ENCODE data around the gene KCND3.

Gene KCND3

DNA sequence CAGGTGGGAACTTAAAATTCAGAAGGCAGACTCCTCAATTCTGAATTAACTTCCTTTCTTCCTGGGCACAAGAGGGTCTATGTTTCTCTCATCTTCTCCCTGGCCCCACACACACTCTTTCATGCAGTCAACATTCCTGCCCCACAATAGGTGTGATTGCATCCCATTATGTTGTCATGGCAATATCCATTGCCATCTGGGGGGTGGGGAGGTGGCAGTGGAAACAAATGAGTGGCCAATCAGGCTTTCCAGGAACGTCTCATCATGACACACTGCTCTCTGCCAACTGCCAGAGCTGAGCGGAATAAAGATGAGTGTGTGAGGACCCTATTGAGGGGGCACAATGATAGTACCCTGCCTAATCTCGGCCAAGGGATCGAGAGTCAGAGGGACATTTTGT lies 80.4 kb downstream of the KCND3 start:
- no peak for DNase-seq

DNA sequence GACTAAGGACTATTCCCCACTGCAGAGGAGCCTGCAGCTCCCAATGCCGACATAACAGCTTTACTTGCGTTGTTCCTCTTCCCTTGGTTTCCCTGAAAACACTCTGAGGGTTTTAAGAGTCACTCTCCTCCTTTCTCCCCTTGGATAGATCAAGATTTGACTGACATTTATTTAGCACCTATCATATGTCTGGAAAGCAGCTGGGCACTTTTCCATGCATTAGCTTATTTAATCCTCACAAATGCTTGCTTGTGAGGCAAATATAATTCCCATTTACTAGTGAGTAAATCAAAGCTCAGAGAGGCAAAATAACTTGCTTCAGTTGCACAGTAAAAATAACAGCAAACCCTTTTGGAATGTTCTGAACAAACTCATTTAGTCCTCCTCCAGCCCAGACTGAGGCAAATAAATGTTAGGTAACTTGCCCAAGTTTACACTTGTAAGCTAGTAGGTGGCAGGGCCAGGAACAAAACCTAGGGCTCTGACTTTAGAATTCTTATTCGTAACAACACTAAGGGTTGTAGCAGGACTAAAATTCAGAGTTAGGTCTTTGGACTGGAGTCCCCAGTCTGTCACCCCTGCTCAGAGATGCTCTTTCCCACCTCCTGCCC lies 81.4 kb downstream of the KCND3 start:
- DNase-seq = no peak

DNA sequence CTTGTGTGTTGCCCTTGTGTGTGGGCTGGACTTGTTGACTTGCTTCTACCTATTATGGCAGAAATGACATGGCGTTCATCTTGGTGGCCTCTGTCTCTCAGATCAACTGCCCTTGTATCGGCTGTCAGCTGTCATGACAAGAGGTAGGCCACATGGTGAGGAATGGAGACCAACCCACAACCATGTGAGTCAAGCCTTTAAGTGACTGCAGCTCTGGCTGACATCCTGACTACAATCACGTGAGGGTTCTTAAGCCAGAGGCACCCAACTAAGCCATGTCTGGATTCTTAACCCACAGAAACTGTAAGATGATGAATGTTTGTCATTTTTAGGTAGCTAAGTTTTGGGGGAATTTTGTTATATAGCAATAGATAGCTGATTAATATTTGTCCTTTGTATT lies 82.1 kb downstream of the KCND3 start:
- no peak for DNase-seq

GRCh38 chr1:111906816-111907215 lies 82.7 kb downstream of the KCND3 start:
- DNase-seq = no peak

DNA sequence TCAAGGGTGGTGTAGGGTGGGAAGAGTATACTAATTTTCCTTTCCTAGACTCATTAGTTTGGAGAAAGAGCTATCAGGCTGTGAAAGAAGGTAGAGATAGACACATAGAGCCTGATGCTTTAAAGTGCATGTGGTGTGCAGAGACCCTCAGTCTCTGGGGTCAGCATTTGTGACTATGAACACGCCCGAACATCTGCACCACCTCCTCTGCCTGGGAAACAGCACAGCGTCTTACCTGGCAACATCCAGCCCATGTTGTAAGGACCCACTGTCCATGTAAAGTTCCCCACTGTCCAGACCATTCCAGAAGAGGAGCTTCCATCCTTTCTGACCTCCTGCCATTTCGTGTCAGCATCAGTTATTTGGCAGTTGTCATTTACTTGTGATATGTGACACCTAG lies 83.4 kb downstream of the KCND3 start:
- no peak for DNase-seq

DNA sequence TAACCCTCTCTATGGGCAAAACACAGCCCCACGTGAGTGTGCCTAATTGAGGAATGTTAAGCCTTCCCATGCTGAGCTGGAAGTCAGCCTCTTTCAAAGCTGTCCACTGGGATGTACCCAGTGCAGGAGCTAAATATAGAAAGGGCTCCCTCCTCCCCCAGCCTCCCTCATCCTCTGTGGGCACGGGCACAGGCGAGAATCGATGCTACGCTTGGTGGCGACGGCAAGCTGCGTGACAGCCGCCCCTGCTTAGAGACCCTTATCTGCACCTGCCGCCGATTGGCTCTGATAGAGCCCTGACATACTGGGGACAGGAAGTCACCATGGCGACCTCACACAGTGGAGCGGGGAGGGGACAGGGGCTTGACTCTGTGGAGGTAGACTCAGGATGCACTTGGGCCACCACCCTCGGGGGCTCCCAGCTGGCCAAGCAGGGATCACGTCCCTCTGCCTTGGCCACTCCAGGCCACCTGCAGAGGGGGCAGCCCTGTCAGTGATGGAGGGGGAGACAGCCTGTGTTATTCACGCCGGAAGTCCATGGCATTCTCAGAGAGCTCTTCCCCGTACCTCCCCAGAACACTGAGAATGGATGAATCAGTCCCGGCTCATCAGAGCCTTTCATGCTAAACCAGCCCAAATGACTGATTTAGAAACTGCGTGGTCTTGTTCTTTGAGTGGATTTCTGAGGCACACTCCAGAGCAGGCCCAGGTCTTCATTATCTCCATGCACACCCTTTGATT lies 84.8 kb downstream of the KCND3 start:
- peak in 1 of 2 donors; percentile 31 for DNase-seq

GRCh38 chr1:111903871-111904449 lies 85.5 kb downstream of the KCND3 start:
- no peak for DNase-seq

DNA sequence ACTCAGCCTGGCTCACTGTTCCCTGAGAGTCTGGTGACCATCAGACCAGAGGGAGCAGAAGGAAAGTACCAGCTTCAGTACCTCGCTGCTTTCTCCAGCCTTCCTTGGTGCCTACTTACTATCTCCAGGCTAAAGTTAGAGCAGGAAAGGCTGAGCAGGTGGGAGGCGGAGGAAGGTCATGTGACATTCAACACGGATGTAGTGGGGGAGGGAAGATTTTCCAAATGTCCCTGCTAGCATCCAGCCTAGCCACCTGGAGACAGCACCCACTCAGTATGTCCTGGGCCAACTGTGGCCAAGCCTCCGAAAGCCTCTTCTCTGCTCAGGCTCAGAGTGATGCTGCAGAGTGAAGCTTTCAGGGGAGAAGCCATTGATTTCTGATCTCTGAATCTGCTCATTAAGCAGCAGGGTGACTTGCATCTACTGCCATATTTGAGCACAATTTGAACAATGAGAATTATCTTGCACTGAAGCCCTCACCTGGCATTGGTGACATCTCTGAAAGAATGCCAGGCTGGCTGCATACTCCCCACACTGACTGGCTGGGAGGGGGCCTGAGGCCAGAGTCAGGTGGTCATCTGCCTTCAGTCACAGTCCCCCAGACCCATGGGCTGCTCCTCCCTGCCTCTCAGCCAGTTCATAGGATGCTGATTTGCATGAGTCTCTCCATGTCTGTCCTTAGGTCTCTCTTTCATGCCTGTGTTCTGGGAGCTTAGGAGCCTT lies 86.2 kb downstream of the KCND3 start:
- no peak for DNase-seq

DNA sequence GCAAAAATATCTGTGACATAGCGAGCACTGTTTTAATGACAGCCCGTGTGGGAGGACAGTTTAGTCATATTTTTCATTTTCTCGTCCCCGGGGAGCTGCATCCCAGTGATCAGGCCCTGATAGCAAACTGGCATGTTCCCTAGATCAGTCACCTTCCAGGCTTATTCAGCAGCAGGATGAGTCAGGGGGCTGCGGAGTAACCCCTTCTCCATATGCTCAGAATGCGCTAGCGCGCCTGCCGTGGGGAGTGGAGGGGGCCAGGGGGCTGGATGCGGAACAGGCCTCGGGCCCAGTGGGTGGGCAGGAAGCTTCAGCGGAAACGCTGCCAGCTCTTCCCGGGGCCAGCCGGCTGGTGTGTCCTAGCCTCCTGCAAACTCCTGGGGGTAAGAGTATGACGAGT lies 94.0 kb downstream of the KCND3 start:
- DNase-seq = no peak

- DNase-seq = no peak
These were observed 94.5 kb downstream of the KCND3 start for GRCh38 chr1:111895017-111895416.

GRCh38 chr1:111894497-111894896 lies 95.0 kb downstream of the KCND3 start:
- DNase-seq = no peak

GRCh38 chr1:111891566-111891965 lies 97.9 kb downstream of the KCND3 start:
- DNase-seq = no peak

DNA sequence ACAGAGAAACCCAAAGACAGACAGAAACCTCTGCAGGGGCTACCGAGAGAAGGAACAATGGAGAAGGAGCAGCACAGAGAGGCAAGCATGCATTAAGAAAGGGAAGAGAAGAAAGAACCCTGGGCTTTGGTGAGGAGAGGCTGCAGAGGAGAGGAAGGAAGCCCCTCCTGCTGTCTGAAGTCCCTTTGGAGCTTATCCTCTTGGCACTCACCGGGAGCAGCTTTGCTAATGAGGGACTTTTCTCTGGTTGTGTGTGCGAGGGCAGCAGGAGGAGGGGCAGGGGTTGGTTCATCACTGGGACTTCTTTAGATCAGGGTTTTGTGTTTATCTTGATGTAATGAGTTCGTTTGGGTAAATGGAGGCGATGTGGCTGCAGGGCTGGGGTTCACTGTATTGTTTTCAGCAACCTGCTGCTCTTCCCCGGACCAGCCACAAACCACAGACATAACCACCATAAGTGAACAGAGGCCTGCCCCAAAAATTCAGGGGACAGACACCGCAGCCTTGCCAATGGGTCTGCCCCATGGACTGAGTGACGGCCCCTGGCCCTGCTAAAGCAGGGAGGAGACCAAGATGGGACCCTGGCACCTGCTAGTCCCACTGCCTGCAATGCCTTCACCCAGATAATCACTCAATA lies 100.6 kb downstream of the KCND3 start:
- no peak for DNase-seq

DNA sequence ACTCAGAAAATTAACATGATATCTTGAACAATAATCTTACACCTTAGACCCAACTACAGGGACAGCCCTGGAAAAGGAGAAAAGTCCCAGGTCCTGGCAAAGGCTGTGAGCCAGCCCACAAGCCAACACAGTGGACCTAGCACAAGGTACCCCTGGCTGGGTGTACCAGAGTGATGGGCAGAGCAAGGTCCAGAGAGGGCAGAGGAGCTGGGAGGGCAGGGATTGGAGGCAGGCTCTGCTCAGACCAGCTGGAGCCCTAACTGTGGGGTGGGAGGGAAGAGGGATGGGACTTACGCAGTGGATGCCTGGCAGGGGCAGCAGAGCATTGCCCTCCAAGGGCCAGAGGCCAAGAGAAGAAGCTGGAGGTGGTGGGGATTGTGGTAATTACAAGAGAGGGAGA lies 101.6 kb downstream of the KCND3 start:
- no peak for DNase-seq

- no peak for DNase-seq
These were observed 102.1 kb downstream of the KCND3 start for GRCh38 chr1:111887385-111887784.

- DNase-seq = no peak
These were observed 102.7 kb downstream of the KCND3 start for GRCh38 chr1:111886741-111887140.

GRCh38 chr1:111884772-111885443 lies 104.6 kb downstream of the KCND3 start:
- DNase-seq = no peak

DNA sequence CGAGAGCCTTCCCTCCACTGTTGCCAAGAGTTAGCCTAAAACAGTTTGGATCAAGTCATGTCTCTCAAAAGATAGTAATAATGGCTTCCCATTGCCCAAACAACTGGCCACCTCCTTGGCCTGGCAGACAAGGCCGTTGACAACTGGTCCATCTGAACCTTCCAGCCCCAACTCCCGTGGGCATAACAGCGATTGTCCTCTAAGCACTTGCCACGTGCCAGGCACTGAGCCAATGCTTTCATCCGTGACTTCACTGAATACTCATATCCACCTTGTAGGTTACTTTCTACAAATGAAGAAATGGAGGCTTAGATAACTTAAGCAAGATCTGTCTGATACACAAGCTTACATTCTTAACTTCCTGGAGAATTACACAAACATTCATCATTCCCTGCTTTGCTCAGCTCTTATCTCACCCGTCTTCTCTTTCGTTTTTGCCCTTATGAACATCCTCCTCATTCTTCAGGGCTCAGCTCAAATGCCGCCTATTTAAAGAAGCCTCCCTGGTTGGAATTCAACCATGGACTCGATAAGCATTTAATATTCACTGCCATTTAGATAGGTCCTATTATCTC lies 106.4 kb downstream of the KCND3 start:
- no peak for DNase-seq

GRCh38 chr1:111882559-111882958 lies 106.9 kb downstream of the KCND3 start:
- DNase-seq = no peak

DNA sequence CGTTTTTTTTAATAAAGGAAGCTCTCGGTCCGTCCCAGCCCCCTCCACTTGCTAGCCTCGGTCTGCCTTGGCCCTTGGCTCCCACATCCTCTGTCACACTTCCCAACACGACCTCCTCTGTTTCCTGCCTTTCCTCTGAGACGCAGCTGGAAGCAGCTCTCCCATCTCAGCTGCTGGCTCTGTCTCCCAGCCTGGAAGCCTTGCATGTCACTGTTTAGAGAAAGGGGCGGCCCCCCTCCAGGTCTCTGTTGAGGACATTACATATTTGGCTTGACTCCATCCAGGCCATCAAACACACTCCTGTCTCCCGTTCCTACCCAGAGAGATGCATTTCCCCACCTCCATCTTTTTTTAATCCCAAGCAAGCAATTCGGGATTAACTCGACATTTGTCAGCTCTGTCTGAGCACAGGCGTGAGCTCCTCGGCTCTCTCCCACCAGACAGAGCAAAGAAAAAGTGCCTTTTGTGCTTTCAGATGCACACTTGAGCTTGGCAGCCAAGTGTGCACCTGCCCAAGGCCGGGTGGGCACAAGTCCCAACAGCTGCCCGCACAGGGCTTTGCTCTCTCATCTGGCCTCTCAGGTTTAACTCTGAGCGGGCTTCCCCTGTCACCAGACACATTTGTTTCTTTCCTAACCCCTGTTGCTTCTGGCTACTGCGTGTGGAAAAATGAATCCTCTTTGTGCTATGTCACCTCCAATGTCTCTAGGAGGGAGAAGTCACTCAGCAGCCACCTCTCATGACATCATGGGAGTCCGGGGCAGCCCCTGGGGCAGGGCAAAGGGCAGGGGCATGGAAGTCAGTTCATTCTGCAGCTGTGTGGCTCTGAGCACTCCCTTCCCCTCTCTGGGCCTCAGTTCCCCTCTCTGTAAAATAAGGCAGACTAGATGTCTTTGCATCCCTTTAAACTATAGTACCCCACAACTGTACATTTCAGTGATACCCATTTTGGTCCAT lies 108.3 kb downstream of the KCND3 start:
- DNase-seq = peak in 1 of 2 donors; percentile 8

DNA sequence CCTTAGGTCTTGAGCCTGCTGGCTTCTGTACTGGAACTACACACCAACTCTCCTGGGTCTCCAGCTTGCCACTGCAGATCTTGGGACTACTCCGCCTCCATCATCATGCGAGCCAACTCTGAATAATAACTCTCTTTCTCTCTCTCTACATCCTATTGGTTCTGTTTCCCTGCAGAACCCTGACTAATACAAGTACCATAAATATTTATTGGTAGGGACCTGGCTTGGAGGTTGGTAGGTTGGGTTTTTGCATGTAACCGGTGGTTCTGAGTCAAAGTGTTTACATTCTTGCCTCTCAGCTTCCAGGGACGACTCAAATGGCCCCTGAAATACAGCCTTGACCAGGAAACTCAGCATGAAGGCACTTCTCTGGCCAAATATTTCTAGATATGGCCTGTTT lies 110.4 kb downstream of the KCND3 start:
- no peak for DNase-seq
